Testis (tissue), 3 donors: ENCODE results near the gene MOCOS. TPM values are rescaled to one million over a fixed set of nuclear protein-coding genes. Genes with fewer than 3 reads are reported as not detected.
"Not testable (repeated sequence)": the region's sequence is repeated elsewhere in the genome, so short reads cannot be mapped to it uniquely, and the experiment has no call there.

Source experiments
- DNase-seq: peaks from one replicate; pipeline ENCODE4 v3.0.0-alpha.2; 2019
- H3K27ac ChIP-seq, 2 donors: fragments of 200-600 bp; sonication (generic); one replicate each; pipeline ENCODE4 v1.5.1; 2019
- H3K27me3 ChIP-seq: fragments of 200-600 bp; sonication (generic); one replicate; pipeline ENCODE4 v1.5.1; 2019
- H3K36me3 ChIP-seq: fragments of 200-600 bp; sonication (generic); one replicate; pipeline ENCODE4 v1.5.1; 2017; ENCODE audit warnings: low read depth; ENCODE audit errors: missing control alignments
- H3K4me1 ChIP-seq: fragments of 200-600 bp; sonication (generic); one replicate; pipeline ENCODE4 v1.5.1; 2019
- H3K4me3 ChIP-seq, 2 donors: fragments of 200-600 bp; sonication (generic); one replicate each; pipeline ENCODE4 v1.5.1; 2017 to 2019
- H3K9me3 ChIP-seq: fragments of 200-600 bp; sonication (generic); one replicate; pipeline ENCODE4 v1.5.1; 2017
- CTCF ChIP-seq, 3 experiments: fragments of 450-650 bp in 2 of 3; fragments of 200-600 bp in 1 of 3; sonication (generic) in 1 of 3; IDR thresholded peaks; one replicate each; pipeline ENCODE4 v1.5.1; 2016 to 2019; ENCODE audit warnings: antibody characterized with exemption in 3 of 3, mild to moderate bottlenecking in 2 of 3, moderate library complexity in 1 of 3
- POLR2A ChIP-seq: fragments of 450-650 bp; IDR thresholded peaks from one replicate; pipeline ENCODE4 v1.6.1; 2017; ENCODE audit warnings: antibody characterized with exemption, mild to moderate bottlenecking, moderate library complexity
- WGBS, 2 donors: methylation state at CpG; one replicate each; pipeline ENCODE4 v1.1.5; 2018; 5-methylcytosine and 5-hydroxymethylcytosine counted together
- intact Hi-C: fragments of 100-400 bp; cut with DNase I; formaldehyde crosslinking; loops from one replicate; pipeline ENCODE4 v1.15.1; 2023; ENCODE audit warnings: low total_unique reads
- polyA plus RNA-seq: library from polyadenylated mRNA; stranded (reverse); fragments of 350-450 nt; fragmentation: Illumina TruSeq; extraction: RNeasy Lipid Tissue Mini Kit (QIAGEN cat#74804); gene quantifications from one replicate; pipeline ENCODE4 v1.2.3, GENCODE V29; 2014; ENCODE audit warnings: low read depth, low replicate concordance; ENCODE audit not compliant: insufficient read depth
- total RNA-seq, 2 donors: library from RNA; depleted of rRNA; stranded (reverse); fragments of >200 nt; gene quantifications; one replicate each; pipeline ENCODE4 v1.2.3, GENCODE V29; 2016

MOCOS gene
- total and polyA plus RNA-seq, 3 donors from 2014 or later = 1.5 to 2.9 (median 1.9) TPM

DNA sequence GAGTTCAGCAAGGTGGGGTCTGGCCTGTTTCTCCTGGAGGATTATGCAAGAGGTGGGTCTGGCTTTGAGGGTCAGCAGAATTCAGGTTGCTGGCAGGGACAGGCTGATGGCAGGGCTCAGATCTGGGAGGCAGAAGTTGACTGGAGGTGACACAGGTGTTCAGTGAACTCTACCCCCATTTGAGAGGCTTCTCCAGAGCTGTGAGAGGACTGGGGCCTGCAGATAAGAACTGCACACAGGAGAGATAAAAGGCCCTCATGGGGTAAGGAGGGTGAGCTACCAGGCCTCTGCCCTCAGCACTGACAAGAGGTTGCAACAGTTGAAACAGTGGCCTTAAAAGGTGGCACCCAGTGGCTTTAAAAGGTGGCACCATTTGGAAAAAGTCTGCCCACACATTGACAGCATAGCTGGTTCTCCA is 13.1 kb downstream of the MOCOS start:
- Histone ChIP-seq H3K27me3 (no peaks in the 10 kb centered on the region), H3K4me1 (no peaks in the 10 kb centered on the region), H3K36me3 (no peaks in the 10 kb centered on the region), H3K4me3 (no peak overlapping the region), H3K27ac (no peak overlapping the region), H3K9me3 (no peaks in the 10 kb centered on the region)
- TF ChIP-seq POLR2A = no peak
- TF ChIP-seq CTCF (IDR thresholded peaks at IDR 0.05) = no peak
- no peak for DNase-seq
- intact Hi-C loops = no loop called here

DNA sequence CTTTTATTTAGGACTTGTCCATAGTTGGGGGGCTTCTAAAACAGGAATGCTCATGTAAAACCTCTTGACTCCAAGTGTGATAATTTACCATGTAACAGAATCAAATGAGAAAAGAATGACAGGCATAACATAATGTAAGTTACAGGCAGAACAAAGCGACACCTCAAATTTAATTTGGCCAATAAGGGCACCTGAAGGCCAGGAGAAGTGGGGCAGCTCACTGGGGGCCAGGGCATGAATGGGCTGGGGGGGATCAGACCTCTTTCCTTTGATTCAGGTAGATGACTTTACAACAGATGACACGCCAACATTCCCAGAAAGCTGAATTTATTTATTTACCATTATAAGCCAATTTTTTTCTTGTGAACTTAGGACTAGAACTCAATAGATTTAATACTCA is 14.5 kb downstream of the MOCOS start:
- H3K27me3 ChIP-seq = no peaks in the 10 kb centered on the region
- no peaks in the 10 kb centered on the region for H3K9me3 ChIP-seq
- intact Hi-C loops = no loop called here
- no peak overlapping the region for H3K4me3 ChIP-seq
- 98% methylated on average over 2 of the region's 2 CpGs for WGBS, 2 donors
- no peaks in the 10 kb centered on the region for H3K4me1 ChIP-seq
- no peaks in the 10 kb centered on the region for H3K36me3 ChIP-seq
- TF ChIP-seq POLR2A (no peak), CTCF (IDR thresholded peaks at IDR 0.05) (no peak)
- no peak overlapping the region for H3K27ac ChIP-seq
- no peak for DNase-seq

DNA sequence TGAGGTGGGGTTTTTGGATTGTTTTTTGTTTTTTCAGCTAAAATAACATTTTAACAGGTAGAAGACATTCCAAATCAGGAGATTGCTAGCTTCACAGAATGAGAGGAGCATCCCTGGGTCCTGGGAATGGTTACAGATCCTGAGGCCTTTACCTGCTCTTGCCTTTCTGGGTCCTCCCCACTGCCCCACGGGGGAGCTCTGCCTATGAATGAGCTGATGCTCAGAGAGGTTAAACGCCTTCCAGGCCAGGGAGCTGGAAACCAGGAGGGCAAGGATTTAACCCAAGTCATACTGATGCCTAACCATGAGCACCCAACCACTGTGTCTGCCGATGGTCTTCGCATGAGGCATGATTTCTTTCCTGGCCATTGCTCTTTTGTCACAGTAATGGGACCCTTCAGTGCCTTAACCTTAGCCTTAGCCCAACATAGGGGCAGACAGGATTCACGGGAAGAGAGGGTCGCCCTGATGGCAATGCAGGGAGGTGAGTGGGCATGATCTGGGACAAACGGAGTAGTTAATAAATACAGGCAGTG is 16.1 kb downstream of the MOCOS start:
- Histone ChIP-seq H3K27ac (no peak overlapping the region), H3K36me3 (no peaks in the 10 kb centered on the region), H3K27me3 (no peaks in the 10 kb centered on the region), H3K4me1 (no peaks in the 10 kb centered on the region), H3K4me3 (no peak overlapping the region), H3K9me3 (no peaks in the 10 kb centered on the region)
- no peak for DNase-seq
- intact Hi-C loops = no loop called here
- TF ChIP-seq POLR2A = no peak
- WGBS, 2 donors = 82 to 89% methylated on average over 5 to 7 of the region's 7 CpGs

DNA sequence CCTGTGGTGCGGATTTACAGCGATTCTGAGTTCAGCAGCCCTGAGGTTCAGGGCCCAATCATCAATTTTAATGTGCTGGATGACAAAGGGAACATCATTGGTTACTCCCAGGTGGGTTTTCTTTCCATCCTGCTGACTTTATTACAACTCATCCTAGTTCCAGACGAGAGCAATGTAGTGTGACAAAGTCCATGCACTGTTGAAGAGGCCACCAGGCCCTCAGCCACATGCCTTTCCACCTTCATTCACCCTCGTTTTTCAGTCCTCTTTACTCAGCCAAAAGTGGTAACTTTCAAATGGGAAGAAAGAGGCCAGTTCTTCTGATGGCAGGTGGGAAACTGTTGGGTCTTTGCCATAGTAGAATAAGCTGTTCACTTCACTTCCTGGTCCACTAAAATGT is 17.9 kb downstream of the MOCOS start:
- Histone ChIP-seq H3K27ac (no peak overlapping the region), H3K9me3 (no peaks in the 10 kb centered on the region), H3K36me3 (no peaks in the 10 kb centered on the region), H3K27me3 (no peaks in the 10 kb centered on the region), H3K4me3 (no peak overlapping the region), H3K4me1 (no peaks in the 10 kb centered on the region)
- DNase-seq = no peak
- 88 to 92% methylated on average over 4 of the region's 4 CpGs for WGBS, 2 donors
- intact Hi-C loops = no loop called here
- TF ChIP-seq CTCF (IDR thresholded peaks at IDR 0.05) (no peak), POLR2A (no peak)

DNA sequence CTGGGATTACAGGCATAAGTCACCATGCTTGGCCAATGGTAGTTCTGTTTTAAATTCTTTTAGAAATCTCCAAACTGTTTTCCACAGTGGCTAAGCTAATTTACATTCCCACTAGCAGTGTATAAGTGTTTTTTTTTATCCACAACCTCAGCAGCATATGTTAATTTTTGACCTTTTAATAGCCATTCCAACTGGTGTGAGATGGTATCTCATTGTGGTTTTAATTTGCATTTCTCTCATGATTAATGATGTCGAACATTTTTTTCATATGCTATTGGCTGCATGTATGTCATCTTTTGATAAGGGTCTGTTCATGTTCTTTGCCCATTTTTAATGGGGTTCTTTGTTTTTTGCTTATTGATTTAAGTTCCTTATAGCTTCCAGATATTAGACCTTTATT is 20.0 kb downstream of the MOCOS start:
- Histone ChIP-seq H3K9me3 (no peaks in the 10 kb centered on the region), H3K4me3 (no peak overlapping the region), H3K27ac (no peak overlapping the region), H3K27me3 (no peaks in the 10 kb centered on the region), H3K36me3 (no peaks in the 10 kb centered on the region), H3K4me1 (peaks cover 5% of the 10 kb centered on the region)
- 89 to 95% methylated on average over 1 of the region's 1 CpG for WGBS, 2 donors
- TF ChIP-seq CTCF (IDR thresholded peaks at IDR 0.05) (no peak), POLR2A (no peak)
- no peak for DNase-seq
- intact Hi-C loops = no loop called here

DNA sequence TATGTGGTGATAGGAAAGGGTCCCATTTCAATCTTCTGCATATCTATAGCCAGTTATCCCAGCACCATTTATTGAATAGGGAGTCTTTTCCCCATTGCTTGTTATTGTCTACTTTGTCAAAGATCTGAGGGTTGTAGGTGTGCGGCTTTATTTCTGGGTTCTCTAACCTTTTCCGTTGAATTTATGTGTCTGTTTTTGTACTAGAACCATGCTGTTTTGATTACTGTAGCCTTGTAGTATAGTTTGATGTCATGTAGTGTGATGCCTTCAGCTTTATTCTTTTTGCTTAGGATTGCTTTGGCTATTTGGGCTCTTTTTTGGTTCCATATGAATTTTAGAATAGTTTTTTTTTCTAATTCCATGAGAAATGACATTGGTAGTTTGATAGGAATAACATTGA is 20.7 kb downstream of the MOCOS start:
- H3K4me1 ChIP-seq = peaks cover 11% of the 10 kb centered on the region
- H3K36me3 ChIP-seq, H3K27me3 ChIP-seq, H3K4me3 ChIP-seq, H3K27ac ChIP-seq, H3K9me3 ChIP-seq, DNase-seq, intact Hi-C loops: not testable (repeated sequence)
- whole genome bisulfite sequencing, 2 donors = 93 to 97% methylated on average over 2 of the region's 2 CpGs
